Measurements from ENCODE around the gene PEX16.

- TF ChIP-seq CTCF (IDR thresholded peaks at IDR 0.05; ENCODE audit: low read depth, low read length, poor library complexity, severe bottlenecking) (no peak), EZH2phosphoT487 (IDR thresholded peaks at IDR 0.05; ENCODE audit: borderline replicate concordance, low read length) (no peak)
Observed at GRCh38 chr11:45961751-45962240, 44.1 kb upstream of the PEX16 start.
